Measurements from ENCODE around the gene NMU.

NMU gene

GRCh38 chr4:55604996-55605395, 31.1 kb downstream of the NMU start:
- no peak for TF ChIP-seq OSR1 (CRISPR knock-in tag; IDR thresholded peaks at IDR 0.05)
- no peak for TF ChIP-seq PATZ1 (CRISPR knock-in tag; IDR thresholded peaks at IDR 0.05; ENCODE audit: borderline replicate concordance)
- TF ChIP-seq GLIS3 (CRISPR knock-in tag; IDR thresholded peaks at IDR 0.05): no peak
- no peak for TF ChIP-seq ZFP3 (CRISPR knock-in tag; IDR thresholded peaks at IDR 0.05)
- no peak for TF ChIP-seq ZFP30 (CRISPR knock-in tag; IDR thresholded peaks at IDR 0.05)
- no peak for TF ChIP-seq CSRNP3 (CRISPR knock-in tag; IDR thresholded peaks at IDR 0.05)
- TF ChIP-seq RARB (CRISPR knock-in tag; IDR thresholded peaks at IDR 0.05): no peak
- TF ChIP-seq ESRRG (CRISPR knock-in tag; IDR thresholded peaks at IDR 0.05): no peak
- TF ChIP-seq ZNF565 (CRISPR knock-in tag; conservative IDR thresholded peaks at IDR 0.05; ENCODE audit: low read depth): no peak
- no peak for TF ChIP-seq CREB5 (CRISPR knock-in tag; IDR thresholded peaks at IDR 0.05; ENCODE audit: low read depth)
- TF ChIP-seq SNAI2 (CRISPR knock-in tag; IDR thresholded peaks at IDR 0.05): no peak
- TF ChIP-seq ZNF8 (CRISPR knock-in tag; IDR thresholded peaks at IDR 0.05): no peak
- TF ChIP-seq ZC3H10 (CRISPR knock-in tag; IDR thresholded peaks at IDR 0.05): no peak
- TF ChIP-seq TSHZ2 (CRISPR knock-in tag; IDR thresholded peaks at IDR 0.05): no peak
- TF ChIP-seq POU6F1 (CRISPR knock-in tag; IDR thresholded peaks at IDR 0.05; ENCODE audit: borderline replicate concordance, low read depth): no peak
- TF ChIP-seq ZNF70 (CRISPR knock-in tag; IDR thresholded peaks at IDR 0.05): no peak
- TF ChIP-seq TCF4 (CRISPR knock-in tag; IDR thresholded peaks at IDR 0.05; ENCODE audit: borderline replicate concordance): no peak
- no peak for ATAC-seq

- no peak for ATAC-seq
- no peak for TF ChIP-seq ZFP3 (CRISPR knock-in tag; IDR thresholded peaks at IDR 0.05)
- no peak for TF ChIP-seq CSRNP3 (CRISPR knock-in tag; IDR thresholded peaks at IDR 0.05)
- TF ChIP-seq ZNF8 (CRISPR knock-in tag; IDR thresholded peaks at IDR 0.05): no peak
- no peak for TF ChIP-seq TOX (CRISPR knock-in tag; IDR thresholded peaks at IDR 0.05; ENCODE audit: borderline replicate concordance)
- no peak for TF ChIP-seq ZFP30 (CRISPR knock-in tag; IDR thresholded peaks at IDR 0.05)
- no peak for TF ChIP-seq ESRRG (CRISPR knock-in tag; IDR thresholded peaks at IDR 0.05)
- TF ChIP-seq PPARA (CRISPR knock-in tag; IDR thresholded peaks at IDR 0.05; ENCODE audit: borderline replicate concordance): no peak
- TF ChIP-seq OSR1 (CRISPR knock-in tag; IDR thresholded peaks at IDR 0.05): no peak
- TF ChIP-seq GLIS3 (CRISPR knock-in tag; IDR thresholded peaks at IDR 0.05): no peak
- no peak for TF ChIP-seq BACH2 (CRISPR knock-in tag; IDR thresholded peaks at IDR 0.05; ENCODE audit: borderline replicate concordance)
- TF ChIP-seq CREB5 (CRISPR knock-in tag; IDR thresholded peaks at IDR 0.05; ENCODE audit: low read depth): no peak
- no peak for TF ChIP-seq SNAI2 (CRISPR knock-in tag; IDR thresholded peaks at IDR 0.05)
- TF ChIP-seq PATZ1 (CRISPR knock-in tag; IDR thresholded peaks at IDR 0.05; ENCODE audit: borderline replicate concordance): no peak
- TF ChIP-seq TCF4 (CRISPR knock-in tag; IDR thresholded peaks at IDR 0.05; ENCODE audit: borderline replicate concordance): no peak
- TF ChIP-seq ZC3H10 (CRISPR knock-in tag; IDR thresholded peaks at IDR 0.05): no peak
- TF ChIP-seq ISL1 (CRISPR knock-in tag; IDR thresholded peaks at IDR 0.05): no peak
- no peak for TF ChIP-seq ZNF565 (CRISPR knock-in tag; conservative IDR thresholded peaks at IDR 0.05; ENCODE audit: low read depth)
- TF ChIP-seq ARNTL (CRISPR knock-in tag; IDR thresholded peaks at IDR 0.05; ENCODE audit: borderline replicate concordance, low read depth): no peak
- TF ChIP-seq RARB (CRISPR knock-in tag; IDR thresholded peaks at IDR 0.05): no peak
Measured at GRCh38 chr4:55600640-55601039, 35.5 kb downstream of the NMU start.
